22Rv1 (cell line): ENCODE results near the gene NAT9.

Experiments
- ZFX ChIP-seq: fragments of 450-650 bp; IDR thresholded peaks from 2 replicates; pipeline ENCODE4 v1.6.1; 2017; ENCODE audit warnings: antibody characterized with exemption, borderline replicate concordance
- TF ChIP-seq, protein P1 (sequence below): fragments of 450-650 bp; IDR thresholded peaks from 2 replicates; pipeline ENCODE4 v1.5.1; 2017; ENCODE audit warnings: mild to moderate bottlenecking

DNA sequence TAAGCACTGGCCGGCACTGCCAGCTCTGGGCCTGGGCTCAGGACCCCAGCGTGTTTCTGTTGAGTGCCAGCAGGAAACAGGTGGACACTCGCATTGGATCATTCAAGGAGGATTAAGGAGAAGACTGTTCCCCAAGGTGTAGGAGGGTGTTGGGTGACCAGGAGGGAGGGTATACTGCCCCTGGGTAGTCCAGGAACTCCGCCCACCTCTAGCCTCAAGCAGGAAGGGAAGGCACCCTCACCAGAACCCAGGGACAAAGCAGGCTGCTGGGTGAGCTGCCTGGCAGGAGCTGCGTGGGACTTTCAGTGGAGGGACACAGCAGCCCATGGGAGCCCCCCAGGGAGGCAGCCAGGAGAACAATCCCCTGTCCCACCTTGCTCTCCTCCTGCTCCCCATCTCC, 46.8 kb downstream of the NAT9 start:
- TF ChIP-seq, protein P1, sequence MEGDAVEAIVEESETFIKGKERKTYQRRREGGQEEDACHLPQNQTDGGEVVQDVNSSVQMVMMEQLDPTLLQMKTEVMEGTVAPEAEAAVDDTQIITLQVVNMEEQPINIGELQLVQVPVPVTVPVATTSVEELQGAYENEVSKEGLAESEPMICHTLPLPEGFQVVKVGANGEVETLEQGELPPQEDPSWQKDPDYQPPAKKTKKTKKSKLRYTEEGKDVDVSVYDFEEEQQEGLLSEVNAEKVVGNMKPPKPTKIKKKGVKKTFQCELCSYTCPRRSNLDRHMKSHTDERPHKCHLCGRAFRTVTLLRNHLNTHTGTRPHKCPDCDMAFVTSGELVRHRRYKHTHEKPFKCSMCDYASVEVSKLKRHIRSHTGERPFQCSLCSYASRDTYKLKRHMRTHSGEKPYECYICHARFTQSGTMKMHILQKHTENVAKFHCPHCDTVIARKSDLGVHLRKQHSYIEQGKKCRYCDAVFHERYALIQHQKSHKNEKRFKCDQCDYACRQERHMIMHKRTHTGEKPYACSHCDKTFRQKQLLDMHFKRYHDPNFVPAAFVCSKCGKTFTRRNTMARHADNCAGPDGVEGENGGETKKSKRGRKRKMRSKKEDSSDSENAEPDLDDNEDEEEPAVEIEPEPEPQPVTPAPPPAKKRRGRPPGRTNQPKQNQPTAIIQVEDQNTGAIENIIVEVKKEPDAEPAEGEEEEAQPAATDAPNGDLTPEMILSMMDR: no peak
- no peak for TF ChIP-seq ZFX
